H1 (cell line): ENCODE measurements around the gene MTMR1. TPM values are rescaled to one million over a fixed set of nuclear protein-coding genes. Genes with fewer than 3 reads are reported as not detected.

Experiments
- RAD21 ChIP-seq, 2 experiments: IDR thresholded peaks in 1 of 2; conservative IDR thresholded peaks in 1 of 2; 2 replicates each; pipeline ENCODE4 v1.6.1; 2011; ENCODE audit warnings: low read depth in 2 of 2, low read length in 2 of 2, improper control_type of control experiment in 1 of 2, inconsistent platforms in 1 of 2, mild to moderate bottlenecking in 1 of 2, moderate library complexity in 1 of 2
- RFX5 ChIP-seq: IDR thresholded peaks from 2 replicates; pipeline ENCODE4 v1.6.1; 2011; ENCODE audit warnings: low read depth, low read length, improper control_type of control experiment, borderline replicate concordance
- SUZ12 ChIP-seq: fragments of 200-600 bp; sonication (generic); IDR thresholded peaks from 2 replicates; pipeline ENCODE4 v1.6.1; 2012; ENCODE audit warnings: mild to moderate bottlenecking, inconsistent platforms, low read length, moderate library complexity, mixed read lengths
- polyA plus RNA-seq, 7 experiments: library from polyadenylated mRNA; depleted of rRNA in 3 of 7; stranded (reverse) in 5 of 7; unstranded in 2 of 7; fragments of >200 nt in 5 of 7; fragments of 200-250 nt in 2 of 7; gene quantifications; 1 replicate in 5 of 7; 2 replicates in 1 of 7; 4 replicates in 1 of 7; pipeline versions ENCODE4 v1.2.1 to v1.2.3, GENCODE V29; 2011 to 2013; ENCODE audit warnings: missing spikeins in 2 of 7, mixed read lengths in 2 of 7
- total RNA-seq: library from RNA; stranded (reverse); fragmentation: NEBNext Ultra II Directional; extraction: Animal tissue kit (Norgen Biotek cat#: 25700); gene quantifications from 2 replicates; pipeline ENCODE4 v1.2.1, GENCODE V29; 2021

Gene MTMR1
- total and polyA plus RNA-seq, 2 of the 8 experiments (the other 6 are each of a cell fraction or from before 2014, with no cell fraction given), result 15.1 to 23.8 TPM

GRCh38 chrX:150702966-150703694, 9.9 kb downstream of the MTMR1 start (continued):
- TF ChIP-seq SUZ12 (no peak), RFX5 (no peak), RAD21 (IDR thresholded peaks at IDR 0.05 in 1 of 2, conservative IDR thresholded peaks at IDR 0.05 in 1 of 2; ENCODE audit: low read depth in 2 of 2, low read length in 2 of 2) (no peak)
